ENCODE results near the gene WNT3. TPM values are rescaled to one million over a fixed set of nuclear protein-coding genes. Genes with fewer than 3 reads are reported as not detected.

The WNT3 gene
- total and polyA plus RNA-seq, 2 of the 8 experiments (the other 6 are each of a cell fraction or from before 2014, with no cell fraction given): 0.56 to 2.0 TPM

- no peak for TF ChIP-seq ATF2 (IDR thresholded peaks at IDR 0.05; ENCODE audit: low read length)
Measured at GRCh38 chr17:46866325-46866724, 47.8 kb upstream of the WNT3 start (continued).

Measured in H1 (cell line).